NOMO-1 (cell line): ENCODE measurements around the gene ASCL5.
A peak's percentile ranks its signal among the peaks of the same experiment; 100 is the strongest.

Experiments used
- DNase-seq, 2 experiments: peaks; one replicate each; lab custom pipeline; 2025; ENCODE audit not compliant: unreplicated experiment in 2 of 2; lab: John Stamatoyannopoulos, UW

ASCL5 gene

DNA sequence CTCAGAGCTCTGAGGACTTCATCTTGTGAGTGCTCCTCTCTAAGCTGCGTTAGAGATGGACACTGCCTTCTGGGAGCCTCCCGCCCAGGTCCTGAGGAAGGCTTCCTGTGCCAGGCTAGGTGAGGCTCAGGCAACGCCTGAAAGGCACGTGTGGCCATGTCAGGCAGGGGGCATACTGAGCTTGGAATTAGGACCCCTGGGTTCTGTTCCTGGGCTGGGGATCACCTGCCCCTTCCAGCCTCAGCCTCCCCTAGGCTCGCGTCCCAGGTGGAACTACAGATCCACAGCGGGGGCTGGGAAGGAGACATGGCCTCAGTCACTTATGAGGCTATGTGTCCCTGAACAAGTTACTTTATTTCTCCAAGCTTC lies 10.0 kb upstream of the ASCL5 start:
- DNase-seq = no peak

DNA sequence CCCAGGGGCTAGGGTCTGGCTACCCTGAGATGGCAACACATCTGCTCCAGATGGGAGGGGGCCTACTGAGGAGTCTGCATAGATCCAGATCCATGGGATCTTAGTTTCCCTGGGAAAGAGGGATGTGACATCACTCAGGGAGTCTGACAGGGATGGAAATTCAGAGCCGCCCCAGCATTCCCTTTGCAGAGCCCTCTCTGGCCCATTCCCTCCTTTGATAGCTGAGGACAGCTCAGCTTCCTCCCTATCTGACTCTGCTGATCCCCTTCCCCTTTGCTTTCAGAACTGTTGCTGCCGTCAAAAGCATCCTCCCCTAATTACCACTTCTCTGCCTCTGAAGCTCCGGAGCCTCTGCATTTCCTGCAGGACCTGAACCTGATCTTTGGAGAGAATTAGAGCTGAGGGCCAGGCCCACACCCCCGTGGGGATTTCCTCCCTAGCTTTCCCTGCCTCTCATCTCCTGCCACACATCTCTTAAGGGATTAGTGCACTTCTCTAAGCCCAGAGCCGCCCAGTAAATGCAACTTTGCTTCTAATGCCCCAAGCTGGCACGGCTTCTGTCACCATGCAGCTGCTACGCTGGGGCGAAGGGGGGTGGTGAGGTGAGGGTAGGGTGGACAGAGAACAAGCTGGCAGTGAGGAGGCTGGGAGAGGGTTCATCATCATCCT lies 9.5 kb upstream of the ASCL5 start:
- DNase-seq = no peak

DNA sequence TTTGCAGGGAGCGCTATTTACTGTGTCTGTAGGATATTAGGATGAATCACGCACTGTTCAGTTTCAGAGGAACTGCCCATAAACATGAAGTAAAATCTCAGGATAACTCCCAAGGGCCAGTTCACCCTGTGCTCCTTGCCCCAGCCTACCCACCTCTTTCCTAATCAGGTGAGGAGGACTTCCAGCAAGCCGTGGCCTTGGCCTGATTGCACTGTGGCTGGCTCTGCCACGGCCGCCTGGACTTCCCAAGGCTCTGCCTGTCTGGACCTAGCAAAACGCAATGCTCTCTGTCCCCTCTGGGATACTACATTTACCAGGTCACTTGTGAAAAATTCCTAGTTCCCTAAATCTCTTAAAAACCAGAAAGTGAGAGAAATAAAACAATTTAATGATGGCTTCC lies 7.4 kb upstream of the ASCL5 start:
- no peak for DNase-seq

DNA sequence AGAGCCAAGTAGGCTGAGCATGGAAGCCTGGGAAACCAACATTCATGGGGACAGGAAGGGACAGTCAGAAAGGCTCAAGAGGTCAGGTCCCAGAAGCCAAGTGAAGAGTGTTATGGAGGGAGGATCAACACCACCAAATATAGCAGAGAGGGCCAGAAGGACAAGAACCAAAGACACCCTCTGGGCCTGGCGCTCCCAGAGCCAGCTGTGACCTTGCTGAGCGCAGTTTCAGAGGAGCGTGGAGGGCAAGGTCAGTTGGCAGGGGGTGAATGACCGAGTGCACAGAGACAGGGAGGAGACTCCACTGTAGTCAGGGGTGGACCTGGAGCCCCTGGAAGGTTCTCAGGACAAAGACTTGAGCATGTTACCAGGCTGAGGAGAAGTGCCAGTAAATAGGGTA lies 4.4 kb upstream of the ASCL5 start:
- no peak for DNase-seq

DNA sequence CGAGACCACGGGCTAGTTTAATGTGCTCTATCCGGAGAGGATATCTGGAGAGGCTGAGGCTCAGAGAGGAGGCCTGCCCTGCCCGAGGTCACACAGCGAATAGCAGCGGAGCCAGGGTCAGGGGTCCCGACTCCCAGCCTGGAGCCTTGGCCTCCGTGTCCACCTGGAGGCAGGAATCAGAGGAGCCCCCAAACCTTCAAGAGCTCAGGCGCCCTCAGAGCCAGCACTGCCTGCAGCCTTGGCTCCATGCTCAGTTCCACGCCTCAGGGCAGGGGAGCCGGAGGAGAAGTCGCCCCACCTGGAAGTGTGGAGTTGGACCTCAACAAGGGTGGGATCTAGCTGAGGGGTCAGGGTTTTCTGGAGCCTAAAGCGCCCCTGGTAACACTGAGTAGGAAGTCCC lies 2.0 kb upstream of the ASCL5 start:
- no peak for DNase-seq

DNA sequence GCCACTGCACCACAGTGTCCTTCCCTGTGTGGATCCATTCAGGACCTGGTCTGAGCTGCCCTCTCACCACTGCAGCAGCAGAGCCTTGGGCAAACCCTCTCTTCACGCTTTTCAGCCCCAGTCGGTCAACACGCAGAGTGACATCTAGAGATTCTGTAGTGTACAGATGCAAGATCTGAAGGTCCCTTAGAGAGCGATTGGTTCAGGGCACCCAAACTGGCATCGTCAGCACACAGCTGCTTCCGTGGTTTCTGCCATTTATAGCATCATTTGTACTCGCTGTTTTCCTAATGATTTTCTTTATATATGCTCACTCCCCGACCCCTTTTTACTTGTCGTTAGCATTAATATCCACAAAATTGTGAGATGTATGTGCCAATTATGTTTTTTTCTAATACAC lies 1.5 kb upstream of the ASCL5 start:
- no peak for DNase-seq

DNA sequence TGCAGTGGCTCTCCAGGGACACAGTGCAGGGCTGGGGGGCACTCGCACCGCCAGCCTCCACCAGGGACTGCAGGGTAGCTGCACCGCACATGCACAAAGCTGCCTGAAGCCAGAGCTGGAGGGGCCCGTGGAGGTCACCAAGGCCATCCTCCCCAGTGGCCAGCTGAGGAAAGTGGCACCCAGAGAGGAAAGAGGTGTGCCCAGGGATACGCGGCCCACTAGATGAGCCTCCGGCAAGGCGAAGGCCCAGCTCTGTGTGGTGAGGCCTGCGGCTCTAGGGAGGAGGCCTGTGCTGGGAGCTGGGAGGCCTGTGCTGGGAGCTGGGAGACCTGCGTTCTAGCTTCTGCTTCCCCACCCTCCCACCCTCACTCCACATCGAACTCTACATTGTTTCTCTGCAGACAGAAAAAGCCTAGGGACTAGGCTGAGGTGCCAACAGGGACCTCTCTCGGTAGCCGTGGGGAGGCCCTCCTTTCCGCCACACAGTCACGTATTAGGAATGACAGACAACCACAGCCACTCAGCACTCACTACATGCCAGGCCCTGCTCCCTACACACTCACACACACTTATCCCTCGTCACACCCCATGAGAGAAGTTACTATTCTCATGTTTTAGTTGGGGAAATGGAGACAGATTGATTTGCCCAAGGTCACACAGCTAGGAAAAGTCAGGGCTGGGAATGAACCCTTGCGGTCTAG lies 921 bp upstream of the ASCL5 start:
- no peak for DNase-seq

DNA sequence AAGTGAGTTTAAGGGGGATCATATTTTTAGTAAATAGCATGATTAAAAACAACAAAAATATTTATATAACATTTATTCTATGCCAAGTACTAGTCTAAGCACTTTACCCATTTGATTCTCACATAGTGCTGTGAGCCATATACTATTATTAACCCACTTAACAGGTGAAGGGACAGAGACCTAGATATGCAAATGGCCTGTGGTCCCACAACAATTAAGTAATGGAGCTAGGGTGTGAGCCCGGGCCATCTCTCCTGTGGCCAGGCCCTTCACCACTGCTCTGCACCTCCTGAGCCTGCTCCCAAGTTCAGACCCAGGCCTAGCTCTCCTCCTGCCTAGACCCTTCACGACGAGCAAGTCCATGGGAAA lies 537 bp downstream of the ASCL5 start:
- no peak for DNase-seq

DNA sequence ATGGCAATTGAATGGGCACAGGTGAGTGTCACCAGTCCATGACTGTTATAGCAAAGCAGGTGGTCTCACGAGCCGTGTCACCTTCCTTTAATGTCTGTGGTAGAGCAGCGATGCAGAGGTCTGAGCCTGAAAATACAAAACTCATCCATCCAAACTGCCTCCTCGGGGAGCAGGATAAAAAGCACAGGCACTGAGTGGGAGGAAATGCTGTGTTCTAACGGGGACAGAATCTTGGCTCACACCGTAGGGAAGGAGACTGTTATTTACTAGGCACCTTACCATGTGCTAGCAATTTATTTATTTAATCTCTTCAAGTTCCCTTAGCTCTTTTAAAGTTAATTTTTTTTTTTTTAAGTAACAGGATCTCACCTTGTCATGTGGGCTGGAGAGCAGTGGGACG lies 1.2 kb downstream of the ASCL5 start:
- no peak for DNase-seq

DNA sequence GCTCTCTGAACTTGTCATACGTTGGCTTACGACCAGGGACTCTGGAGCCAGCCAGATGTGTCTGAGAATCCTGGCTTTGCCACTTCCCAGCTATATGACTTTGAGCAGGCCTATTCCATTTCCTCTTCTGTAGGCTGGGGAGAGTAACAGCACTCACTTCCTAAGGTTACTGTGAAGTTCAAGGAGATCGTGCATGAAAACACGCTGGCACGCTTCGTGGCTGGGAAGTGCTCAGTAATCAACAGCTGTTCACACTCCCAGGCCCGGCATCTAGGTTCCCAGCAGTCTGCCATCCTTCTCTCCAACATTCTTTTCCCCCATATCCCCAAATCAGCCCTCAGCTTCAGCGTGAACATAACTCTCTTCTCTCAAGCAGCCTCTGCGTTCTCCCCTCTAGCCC lies 2.0 kb downstream of the ASCL5 start:
- no peak for DNase-seq

DNA sequence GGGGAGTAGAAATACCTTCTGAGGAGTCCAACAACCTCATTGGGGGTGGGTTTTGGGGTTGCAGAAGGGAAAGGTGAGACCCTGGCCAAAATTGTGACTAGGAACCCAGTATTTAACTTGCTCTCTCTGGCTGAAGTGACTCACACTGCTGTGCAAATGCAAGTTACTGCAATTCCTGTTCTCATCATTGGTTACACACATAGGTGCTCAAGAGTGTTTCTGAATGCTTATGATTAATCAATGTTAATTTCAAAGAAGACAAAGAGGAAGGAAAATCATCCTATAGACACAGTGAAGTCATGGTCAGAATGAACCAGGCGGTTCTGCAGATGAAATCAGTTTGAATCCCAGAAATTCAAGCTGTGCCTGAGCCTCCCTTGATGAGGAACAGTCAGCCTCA lies 3.1 kb downstream of the ASCL5 start:
- no peak for DNase-seq

DNA sequence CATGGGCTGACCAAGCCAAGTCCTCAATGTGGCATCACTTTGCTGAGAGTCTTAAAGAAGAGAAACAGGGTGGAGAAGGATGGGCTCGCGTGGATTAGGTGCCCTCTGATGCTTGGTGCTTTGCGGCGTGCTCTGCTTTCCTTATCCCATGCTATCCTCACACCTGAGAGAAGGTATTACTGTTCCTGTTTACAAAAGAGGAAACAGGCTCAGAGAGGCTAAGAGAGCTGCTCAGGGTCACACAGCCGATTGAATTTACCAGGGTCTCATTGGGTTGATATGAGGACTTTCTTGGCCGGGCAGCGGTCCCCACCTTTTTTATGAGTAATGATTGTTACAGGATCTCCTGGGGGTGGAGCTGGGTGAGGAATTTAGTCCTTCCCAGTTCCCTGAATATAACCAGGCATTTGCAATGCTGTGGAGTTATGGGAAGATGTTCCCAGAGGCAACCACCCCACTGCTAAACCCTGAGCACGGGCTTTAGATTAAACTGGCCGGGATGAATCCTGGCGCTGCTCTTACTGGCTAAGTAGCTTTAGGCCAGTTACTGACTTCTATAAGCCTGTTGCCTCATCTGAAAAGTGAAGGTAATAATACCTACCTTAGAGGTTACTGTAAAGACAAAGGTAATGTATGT lies 4.5 kb downstream of the ASCL5 start:
- no peak for DNase-seq

DNA sequence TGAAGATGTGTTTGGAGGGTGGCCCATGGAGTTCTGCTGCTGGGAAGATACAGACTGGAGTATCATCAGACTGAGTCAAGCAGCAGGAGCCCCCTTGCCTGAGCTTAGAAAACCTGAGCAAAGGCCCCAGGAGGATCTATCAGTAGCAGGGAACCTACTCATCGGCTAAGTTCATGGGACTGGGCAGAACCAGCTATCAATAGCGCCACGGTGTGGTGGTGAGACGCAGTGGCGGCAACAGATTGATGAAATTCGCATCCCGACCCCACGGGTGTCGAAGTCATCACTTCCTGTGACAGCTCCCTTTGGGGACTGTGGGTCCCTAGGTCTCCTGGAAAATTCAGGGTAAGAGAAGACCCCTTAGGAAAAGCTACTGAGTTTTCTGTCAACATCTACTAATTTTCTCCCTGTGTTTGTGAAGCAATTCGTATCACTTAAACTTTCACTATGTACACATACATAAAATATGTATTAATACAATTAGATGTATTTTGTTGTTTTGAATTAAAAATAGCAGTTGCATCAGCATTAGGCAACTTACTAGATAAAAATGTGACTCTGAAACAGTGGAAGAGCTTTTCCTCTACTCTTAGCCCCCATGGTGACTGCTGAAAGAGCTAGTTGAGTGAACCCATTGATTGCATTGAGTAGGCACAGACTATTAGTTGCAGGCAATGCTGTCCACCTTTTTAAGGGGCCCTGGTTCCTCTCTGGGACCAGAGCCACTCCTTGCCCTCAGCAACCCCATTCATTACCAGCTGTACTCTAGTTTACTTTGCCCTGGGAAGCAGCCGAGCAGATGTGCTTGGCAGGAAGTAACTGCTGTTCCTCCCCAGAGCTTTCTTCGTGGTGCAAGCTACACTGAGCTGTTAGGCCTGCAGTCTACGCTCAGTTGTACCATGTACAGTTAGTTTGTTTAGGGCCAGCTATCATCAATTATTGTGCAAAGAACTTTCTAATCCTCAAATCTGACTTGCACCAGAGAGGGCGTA lies 7.5 kb downstream of the ASCL5 start:
- DNase-seq = peak; percentile 39 to 49

DNA sequence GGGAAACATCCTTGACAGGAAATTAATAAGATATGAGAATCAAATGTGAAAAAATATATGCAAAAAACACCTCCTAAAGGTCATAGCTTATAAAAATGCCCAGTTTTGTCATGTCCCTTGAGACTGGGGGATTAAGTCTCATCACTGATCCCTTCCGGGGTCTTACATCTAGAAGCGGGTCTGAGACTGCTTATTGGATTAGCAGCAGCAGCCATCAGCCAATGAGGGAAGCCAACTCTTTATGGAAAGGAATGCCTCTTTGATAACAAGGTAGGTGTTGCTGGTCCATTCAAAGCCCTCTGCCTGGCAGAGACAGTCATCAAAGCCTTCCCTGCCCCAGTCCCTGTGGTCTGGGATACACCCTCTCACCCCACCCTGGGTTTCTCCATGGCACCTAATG lies 10.9 kb downstream of the ASCL5 start:
- DNase-seq = no peak

DNA sequence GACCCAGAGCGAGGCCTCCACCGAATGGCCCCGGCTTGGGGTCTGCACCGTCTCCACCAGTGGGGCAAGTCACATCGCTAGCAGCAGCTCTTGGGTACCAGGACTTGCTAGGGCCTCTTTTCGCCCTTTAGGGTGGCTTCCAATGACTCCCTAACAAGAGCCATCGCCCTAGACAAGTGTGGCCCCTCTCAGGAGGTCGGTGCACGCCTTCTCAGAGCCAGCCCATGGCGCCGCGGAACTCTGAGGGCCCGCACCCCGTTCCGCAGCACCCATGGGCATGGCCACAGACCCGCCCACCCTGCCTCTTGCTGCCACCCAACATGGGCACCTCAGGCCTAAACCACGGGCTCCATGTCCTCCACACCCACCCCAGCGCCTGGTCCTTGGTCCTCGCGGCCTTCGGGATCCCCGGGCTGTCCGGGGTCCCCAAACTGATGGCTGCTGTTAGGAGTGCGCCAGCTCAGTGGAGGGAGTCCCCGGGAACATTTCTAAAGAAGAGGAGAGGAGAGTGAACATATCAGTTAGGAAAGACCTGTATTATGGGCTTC lies 11.5 kb downstream of the ASCL5 start:
- DNase-seq = no peak

DNA sequence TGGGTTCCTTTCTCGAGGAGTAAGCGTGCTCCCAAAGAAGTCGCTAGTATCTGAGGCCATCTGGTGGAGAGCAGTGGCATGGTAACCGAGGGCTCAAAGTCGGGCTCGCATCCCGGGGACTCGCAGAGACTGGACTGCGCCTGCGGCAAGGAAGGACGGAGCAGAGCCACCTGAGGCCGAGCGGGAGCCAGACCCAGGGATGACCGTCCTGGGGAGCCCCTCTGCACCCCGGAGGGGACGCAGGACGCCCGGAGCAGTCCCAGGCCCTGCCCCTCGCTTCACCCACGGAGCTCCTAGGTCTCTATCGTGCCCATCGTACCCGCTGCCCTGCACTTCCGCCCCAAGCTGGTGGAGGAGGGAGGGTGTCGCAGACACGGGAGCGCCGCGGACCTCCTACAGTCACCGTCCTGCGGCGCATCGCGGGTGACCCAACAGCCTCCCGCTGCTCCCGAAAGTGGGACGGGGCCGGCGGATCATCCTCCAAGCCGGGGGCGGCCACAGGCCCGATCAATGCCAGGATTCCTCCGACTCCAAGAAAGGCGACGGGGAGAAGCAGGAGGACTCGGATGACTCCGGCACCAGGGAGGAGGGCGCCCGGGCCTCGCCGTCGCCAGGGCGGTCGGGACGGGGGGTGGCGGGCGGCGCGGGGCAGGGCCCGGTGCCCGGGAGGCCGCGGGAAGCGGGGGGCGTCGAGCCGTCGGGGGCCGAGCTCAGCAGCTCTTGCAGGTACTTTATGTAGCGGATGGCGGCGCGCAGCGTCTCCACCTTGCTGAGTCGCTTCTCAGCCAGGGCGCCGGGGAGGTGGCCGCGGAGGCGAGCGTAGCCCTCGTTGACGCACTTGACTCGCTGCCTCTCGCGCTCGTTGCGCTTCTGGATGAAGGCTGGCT lies 12.5 kb downstream of the ASCL5 start:
- peak; percentile 85 for DNase-seq

DNA sequence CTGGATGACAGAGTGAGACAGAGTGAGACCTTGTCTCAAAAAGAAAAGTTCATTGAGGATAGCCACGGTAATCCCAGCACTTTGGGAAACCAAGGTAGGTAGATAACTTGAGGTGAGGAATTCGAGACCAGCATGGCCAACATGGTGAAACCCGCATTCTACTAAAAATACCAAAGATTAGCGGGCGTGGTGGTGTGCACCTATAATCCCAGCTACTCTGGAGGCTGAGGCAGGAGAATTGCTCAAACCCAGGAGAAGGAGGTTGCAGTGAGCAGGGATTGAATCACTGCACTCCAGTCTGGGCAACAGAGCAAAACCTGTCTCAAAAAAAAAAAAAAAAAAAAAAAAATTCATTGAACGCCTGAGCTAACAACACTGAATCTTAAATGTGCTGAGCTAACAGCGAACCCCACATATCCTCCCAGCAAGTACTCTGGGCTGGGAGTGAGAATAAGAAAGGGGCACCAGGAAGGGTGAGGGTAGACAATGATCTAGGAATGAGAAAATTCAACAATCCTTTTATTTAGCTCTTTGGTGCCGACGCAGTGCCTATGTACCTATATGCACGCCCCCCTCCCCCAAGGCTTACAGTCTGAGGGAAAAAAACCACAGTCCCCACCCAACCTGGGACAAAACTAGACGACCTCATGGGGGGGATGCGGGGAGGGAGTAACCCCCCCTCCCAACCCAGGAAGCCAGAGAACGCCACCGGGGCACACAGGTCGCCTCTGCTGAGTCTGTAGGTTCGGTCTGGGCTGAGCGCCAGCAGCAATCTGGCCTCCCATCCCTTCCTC lies 13.3 kb downstream of the ASCL5 start:
- no peak for DNase-seq

DNA sequence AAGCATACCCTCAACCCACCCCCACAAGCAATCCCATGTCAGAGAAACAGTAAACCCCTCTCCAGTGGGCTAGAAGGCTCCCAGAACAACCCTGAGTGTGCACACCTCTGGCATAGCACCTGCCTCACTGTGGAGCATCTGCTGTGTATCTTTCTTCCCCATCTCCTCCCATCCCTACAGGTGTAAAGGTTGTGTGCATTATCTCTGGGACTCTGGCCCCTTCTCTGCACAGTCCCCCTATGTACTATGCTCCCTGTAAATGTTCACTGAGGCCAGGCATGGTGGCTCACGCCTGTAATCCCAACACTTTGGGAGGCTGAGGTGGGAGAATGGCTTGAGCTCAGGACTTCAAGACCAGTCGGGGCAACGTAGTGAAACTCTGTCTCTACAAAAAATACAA lies 14.1 kb downstream of the ASCL5 start:
- no peak for DNase-seq

DNA sequence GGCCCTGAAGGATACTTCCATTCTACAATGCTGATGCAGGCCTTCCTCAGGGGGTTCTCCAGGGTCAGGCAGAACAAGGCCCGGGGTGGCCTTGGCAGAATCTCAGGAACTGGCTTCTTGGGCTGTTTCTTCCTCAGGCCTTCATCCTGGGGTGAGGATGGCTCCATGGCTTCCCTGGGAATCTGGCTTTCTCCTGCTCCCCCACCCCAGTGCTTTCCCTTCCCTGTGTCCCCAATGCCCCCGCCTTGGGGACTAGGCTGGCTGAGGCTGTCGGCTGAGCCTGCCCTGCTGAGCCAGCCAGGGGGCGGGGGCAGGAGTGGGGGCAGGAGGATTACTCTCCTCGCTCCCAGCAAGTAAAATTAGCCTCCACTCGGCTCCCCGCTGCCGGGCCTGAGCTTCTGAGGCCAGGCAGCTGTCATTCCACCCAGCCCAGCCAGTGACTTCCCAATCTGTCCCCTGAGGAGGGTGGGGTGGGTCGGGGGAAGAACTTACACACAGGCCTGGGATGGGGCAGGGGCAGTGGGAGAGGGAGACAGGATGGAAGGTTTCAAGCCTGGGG lies 14.7 kb downstream of the ASCL5 start, which contains the start of gene CACNA1S:
CACNA1S (minus strand) TSS at position 254 of the 559 bp plus-strand sequence; CDS start at position 167, 87 bp downstream.
- no peak for DNase-seq
